Spleen (tissue), 11 donors: ENCODE measurements around the gene SUN1. TPM values are rescaled to one million over a fixed set of nuclear protein-coding genes. Genes with fewer than 3 reads are reported as not detected.
A peak's percentile ranks its signal among the peaks of the same experiment; 100 is the strongest.

Experiments used
- DNase-seq: peaks from one replicate; pipeline ENCODE4 v3.0.0-alpha.2; 2020
- H3K27ac ChIP-seq, 8 donors: fragments of 200-600 bp; sonication (generic) in 7 of 8; 1 replicate in 4 of 8; 2 replicates in 4 of 8; pipeline versions ENCODE4 v1.5.0 to v1.8.0; 2016 to 2021; ENCODE audit warnings: inconsistent platforms in 4 of 8, mild to moderate bottlenecking in 4 of 8, moderate library complexity in 1 of 8
- H3K27me3 ChIP-seq, 7 donors: fragments of 200-600 bp; sonication (generic) in 6 of 7; replicated peaks in 1 of 7; 1 replicate in 4 of 7; 2 replicates in 3 of 7; pipeline versions ENCODE4 v1.5.0 to v1.8.0; 2016 to 2021; ENCODE audit warnings: inconsistent platforms in 3 of 7, mild to moderate bottlenecking in 1 of 7
- H3K36me3 ChIP-seq, 6 donors: fragments of 200-600 bp; sonication (generic) in 5 of 6; 1 replicate in 4 of 6; 2 replicates in 2 of 6; pipeline versions ENCODE4 v1.5.0 to v1.8.0; 2016 to 2021; ENCODE audit warnings: inconsistent platforms in 2 of 6
- H3K4me1 ChIP-seq, 6 donors: fragments of 200-600 bp; sonication (generic) in 5 of 6; 1 replicate in 3 of 6; 2 replicates in 3 of 6; pipeline versions ENCODE4 v1.5.0 to v1.8.0; 2016 to 2021; ENCODE audit warnings: inconsistent platforms in 3 of 6
- H3K4me3 ChIP-seq, 8 donors: fragments of 200-600 bp; sonication (generic) in 7 of 8; 1 replicate in 4 of 8; 2 replicates in 4 of 8; pipeline versions ENCODE4 v1.5.0 to v1.8.0; 2016 to 2021; ENCODE audit warnings: inconsistent platforms in 4 of 8, mild to moderate bottlenecking in 4 of 8, moderate library complexity in 2 of 8
- H3K9me3 ChIP-seq, 8 donors: fragments of 200-600 bp; sonication (generic) in 7 of 8; 1 replicate in 4 of 8; 2 replicates in 4 of 8; pipeline versions ENCODE4 v1.5.0 to v1.8.0; 2016 to 2021; ENCODE audit warnings: inconsistent platforms in 4 of 8
- CTCF ChIP-seq, 11 experiments: fragments of 200-600 bp in 7 of 11; fragments of 450-650 bp in 4 of 11; sonication (generic) in 4 of 11; IDR thresholded peaks in 8 of 11; conservative IDR thresholded peaks in 3 of 11; 1 replicate in 7 of 11; 2 replicates in 4 of 11; pipeline versions ENCODE4 v1.4.0 to v1.8.0; 2016 to 2021; ENCODE audit warnings: antibody characterized with exemption in 11 of 11, inconsistent platforms in 4 of 11, mild to moderate bottlenecking in 1 of 11
- POLR2A ChIP-seq, 3 donors: fragments of 450-650 bp; IDR thresholded peaks; one replicate each; pipeline ENCODE4 v1.5.1; 2017; ENCODE audit warnings: antibody characterized with exemption in 3 of 3, mild to moderate bottlenecking in 1 of 3
- POLR2AphosphoS5 ChIP-seq, 3 donors: sonication (generic); formaldehyde crosslinking; IDR thresholded peaks; one replicate each; pipeline ENCODE4 v1.5.1; 2017; ENCODE audit warnings: antibody characterized with exemption in 3 of 3
- WGBS, 5 donors: extraction: QIAGEN DNeasy Blood & Tissue Kit in 3 of 5; methylation state at CpG; one replicate each; pipeline versions ENCODE4 v1.1.5 to v1.1.7; 2013 to 2018; 5-methylcytosine and 5-hydroxymethylcytosine counted together
- intact Hi-C: fragments of 100-400 bp; cut with DNase I; formaldehyde crosslinking; loops from one replicate; pipeline ENCODE4 v1.15.0; 2023; ENCODE audit warnings: low total_unique reads
- polyA plus RNA-seq, 3 donors: library from polyadenylated mRNA; stranded (reverse); fragments of 200-250 nt; gene quantifications; one replicate each; pipeline ENCODE4 v1.2.1, GENCODE V29; 2013
- total RNA-seq, 7 donors: library from RNA; depleted of rRNA in 3 of 7; stranded (reverse); fragments of >200 nt in 3 of 7; fragmentation: NEBNext Ultra II Directional in 4 of 7; extraction: Animal tissue kit (Norgen Biotek cat#: 25700) in 4 of 7; gene quantifications; one replicate each; pipeline versions ENCODE4 v1.1.0 to v1.2.1, GENCODE V29; 2016 to 2021
- donor health status: healthy with polysubstance abuse.
- donor health status: DM: no; HTN: no; CAD: no; lungs with moderate emphysema.
- donor health status: DM: no; HTN: no; CAD: no.
- donor health status: Bipolar disorder and iron deficiency.
- donor health status: healthy.
- donor health status: DM: no; HTN: no; CAD: no.
- donor health status: DM: yes; HTN: yes; CAD: no.

Gene SUN1
- total and polyA plus RNA-seq, 10 donors: 33.2 to 181 (median 135) TPM

- 91 to 95% (median 94%) methylated on average over 14 of the region's 14 CpGs for WGBS, 5 donors
- no peak for DNase-seq
- peaks cover 7 to 82% (median 64%) of the 10 kb centered on the region in 6 donors for H3K36me3 ChIP-seq
- no peak overlapping the region for H3K4me3 ChIP-seq
- intact Hi-C loops: no loop called here
- no peak overlapping the region for H3K27ac ChIP-seq
- TF ChIP-seq POLR2A (IDR thresholded peaks at IDR 0.05) (no peak), CTCF (IDR thresholded peaks at IDR 0.05 in 8 of 11, conservative IDR thresholded peaks at IDR 0.05 in 3 of 11) (no peak), POLR2AphosphoS5 (IDR thresholded peaks at IDR 0.05) (no peak)
- no peaks in the 10 kb centered on the region for H3K4me1 ChIP-seq
- H3K9me3 ChIP-seq: no peaks in the 10 kb centered on the region
- H3K27me3 ChIP-seq: no peaks in the 10 kb centered on the region
These were observed 16.9 kb downstream of the SUN1 start for GRCh38 chr7:849145-849544.

DNA sequence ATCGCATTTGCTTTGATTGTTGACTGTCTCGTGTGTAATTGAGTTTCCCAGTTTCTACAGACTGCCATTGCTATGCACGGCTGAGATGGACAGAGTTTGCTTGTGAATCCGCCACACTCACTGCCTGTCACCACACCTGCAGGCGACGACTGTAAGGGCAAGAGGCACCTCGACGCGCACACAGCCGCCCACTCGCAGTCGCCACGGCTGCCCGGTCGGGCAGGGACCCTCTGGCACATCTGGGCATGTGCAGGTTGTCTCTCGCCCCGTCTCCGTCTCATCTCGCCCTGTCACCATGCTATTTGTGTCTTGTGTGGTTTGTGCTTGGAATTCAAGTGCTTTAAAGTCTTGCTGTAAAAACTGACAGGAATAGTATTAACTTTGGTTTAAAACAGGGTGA, 17.5 kb downstream of the SUN1 start:
- H3K9me3 ChIP-seq: no peaks in the 10 kb centered on the region
- TF ChIP-seq POLR2AphosphoS5 (IDR thresholded peaks at IDR 0.05) (peak in 1 of 3 donors; percentile 34), CTCF (IDR thresholded peaks at IDR 0.05 in 8 of 11, conservative IDR thresholded peaks at IDR 0.05 in 3 of 11) (no peak)
- no peak overlapping the region for H3K4me3 ChIP-seq
- 93 to 97% (median 96%) methylated on average over 19 of the region's 19 CpGs for WGBS, 5 donors
- H3K27me3 ChIP-seq: no peaks in the 10 kb centered on the region
- H3K4me1 ChIP-seq: no peaks in the 10 kb centered on the region
- intact Hi-C loops: no loop called here
- no peak for DNase-seq
- H3K27ac ChIP-seq: no peak overlapping the region
- H3K36me3 ChIP-seq: peaks cover 5 to 82% (median 64%) of the 10 kb centered on the region in 6 donors

- 88 to 95% (median 91%) methylated on average over 14 of the region's 14 CpGs for WGBS, 5 donors
- DNase-seq: no peak
- intact Hi-C loops: no loop called here
- Histone ChIP-seq H3K27ac (no peak overlapping the region), H3K4me3 (no peak overlapping the region), H3K27me3 (no peaks in the 10 kb centered on the region), H3K4me1 (no peaks in the 10 kb centered on the region), H3K9me3 (no peaks in the 10 kb centered on the region), H3K36me3 (peaks cover 8 to 85% (median 72%) of the 10 kb centered on the region in 6 donors)
- no peak for TF ChIP-seq POLR2A (IDR thresholded peaks at IDR 0.05)
- no peak for TF ChIP-seq POLR2AphosphoS5 (IDR thresholded peaks at IDR 0.05)
- TF ChIP-seq CTCF (IDR thresholded peaks at IDR 0.05 in 8 of 11, conservative IDR thresholded peaks at IDR 0.05 in 3 of 11): no peak
These were observed 18.9 kb downstream of the SUN1 start for GRCh38 chr7:851204-851603.

GRCh38 chr7:853366-854117, 21.3 kb downstream of the SUN1 start:
- peak in 1 of 3 donors; percentile 4 for TF ChIP-seq POLR2AphosphoS5 (IDR thresholded peaks at IDR 0.05)
- TF ChIP-seq CTCF (IDR thresholded peaks at IDR 0.05 in 8 of 11, conservative IDR thresholded peaks at IDR 0.05 in 3 of 11): no peak
- H3K9me3 ChIP-seq: no peaks in the 10 kb centered on the region
- no peaks in the 10 kb centered on the region for H3K4me1 ChIP-seq
- no peak for DNase-seq
- H3K27me3 ChIP-seq: no peaks in the 10 kb centered on the region
- H3K4me3 ChIP-seq: no peak overlapping the region
- intact Hi-C loops: no loop called here
- H3K36me3 ChIP-seq: peaks cover 10 to 100% (median 94%) of the 10 kb centered on the region in 6 donors
- no peak overlapping the region for H3K27ac ChIP-seq
- 86 to 93% (median 90%) methylated on average over 31 to 33 of the region's 33 CpGs for WGBS, 5 donors
